Ishikawa (cell line): ENCODE measurements around the gene LRRC8C.

Experiments used
- CEBPB ChIP-seq: IDR thresholded peaks from 2 replicates; pipeline ENCODE4 v1.6.1; 2012
- CREB1 ChIP-seq: IDR thresholded peaks from 2 replicates; pipeline ENCODE4 v1.6.1; 2012; ENCODE audit warnings: low read depth
- EGR1 ChIP-seq: IDR thresholded peaks from 2 replicates; pipeline ENCODE4 v1.6.1; 2012
- EP300 ChIP-seq: IDR thresholded peaks from 2 replicates; pipeline ENCODE4 v1.6.1; 2012; ENCODE audit warnings: borderline replicate concordance
- FOXM1 ChIP-seq: IDR thresholded peaks from 2 replicates; pipeline ENCODE4 v1.6.1; 2012; ENCODE audit warnings: low read depth, borderline replicate concordance
- NFIC ChIP-seq: IDR thresholded peaks from 2 replicates; pipeline ENCODE4 v1.6.1; 2012
- RAD21 ChIP-seq: IDR thresholded peaks from 2 replicates; pipeline ENCODE4 v1.6.1; 2012; ENCODE audit warnings: low read depth
- TAF1 ChIP-seq: IDR thresholded peaks from 2 replicates; pipeline ENCODE4 v1.6.1; 2012; ENCODE audit warnings: low read depth, mild to moderate bottlenecking
- TCF12 ChIP-seq: IDR thresholded peaks from 2 replicates; pipeline ENCODE4 v1.6.1; 2012; ENCODE audit warnings: low read depth
- TEAD4 ChIP-seq: IDR thresholded peaks from 2 replicates; pipeline ENCODE4 v1.6.1; 2012
- YY1 ChIP-seq: IDR thresholded peaks from 2 replicates; pipeline ENCODE4 v1.6.1; 2012; ENCODE audit warnings: low read depth
- ZBTB7A ChIP-seq: IDR thresholded peaks from 2 replicates; pipeline ENCODE4 v1.6.1; 2012; ENCODE audit warnings: low read depth
- TF ChIP-seq, protein P1 (sequence below): IDR thresholded peaks from 2 replicates; pipeline ENCODE4 v1.6.1; 2012
- TF ChIP-seq, protein P2 (sequence below): IDR thresholded peaks from 2 replicates; pipeline ENCODE4 v1.6.1; 2012; ENCODE audit warnings: low read depth, mild to moderate bottlenecking
- TF ChIP-seq, protein P3 (sequence below): IDR thresholded peaks from 2 replicates; pipeline ENCODE4 v1.6.1; 2012

LRRC8C gene

DNA sequence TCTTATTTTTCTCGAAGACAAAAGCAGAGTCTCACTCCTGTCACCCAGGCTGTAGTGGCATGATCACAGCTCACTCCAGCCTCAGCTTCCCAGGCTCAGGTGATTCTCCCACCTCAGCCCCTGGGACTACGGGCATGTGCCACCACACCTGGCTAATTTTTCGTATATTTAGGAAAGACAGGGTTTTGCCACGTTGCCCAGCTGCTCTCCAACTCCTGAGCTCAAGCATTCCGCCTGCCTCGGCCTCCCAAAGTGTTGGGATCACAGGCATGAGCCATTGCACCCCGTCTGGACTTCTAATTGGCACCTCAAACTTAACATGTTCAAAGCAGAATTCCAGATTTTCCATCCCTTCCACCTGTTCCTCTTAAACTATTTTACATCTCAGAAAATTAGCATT is 19.0 kb upstream of the LRRC8C start:
- TF ChIP-seq, protein P1, sequence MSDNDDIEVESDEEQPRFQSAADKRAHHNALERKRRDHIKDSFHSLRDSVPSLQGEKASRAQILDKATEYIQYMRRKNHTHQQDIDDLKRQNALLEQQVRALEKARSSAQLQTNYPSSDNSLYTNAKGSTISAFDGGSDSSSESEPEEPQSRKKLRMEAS: no peak
- TF ChIP-seq, protein P2, sequence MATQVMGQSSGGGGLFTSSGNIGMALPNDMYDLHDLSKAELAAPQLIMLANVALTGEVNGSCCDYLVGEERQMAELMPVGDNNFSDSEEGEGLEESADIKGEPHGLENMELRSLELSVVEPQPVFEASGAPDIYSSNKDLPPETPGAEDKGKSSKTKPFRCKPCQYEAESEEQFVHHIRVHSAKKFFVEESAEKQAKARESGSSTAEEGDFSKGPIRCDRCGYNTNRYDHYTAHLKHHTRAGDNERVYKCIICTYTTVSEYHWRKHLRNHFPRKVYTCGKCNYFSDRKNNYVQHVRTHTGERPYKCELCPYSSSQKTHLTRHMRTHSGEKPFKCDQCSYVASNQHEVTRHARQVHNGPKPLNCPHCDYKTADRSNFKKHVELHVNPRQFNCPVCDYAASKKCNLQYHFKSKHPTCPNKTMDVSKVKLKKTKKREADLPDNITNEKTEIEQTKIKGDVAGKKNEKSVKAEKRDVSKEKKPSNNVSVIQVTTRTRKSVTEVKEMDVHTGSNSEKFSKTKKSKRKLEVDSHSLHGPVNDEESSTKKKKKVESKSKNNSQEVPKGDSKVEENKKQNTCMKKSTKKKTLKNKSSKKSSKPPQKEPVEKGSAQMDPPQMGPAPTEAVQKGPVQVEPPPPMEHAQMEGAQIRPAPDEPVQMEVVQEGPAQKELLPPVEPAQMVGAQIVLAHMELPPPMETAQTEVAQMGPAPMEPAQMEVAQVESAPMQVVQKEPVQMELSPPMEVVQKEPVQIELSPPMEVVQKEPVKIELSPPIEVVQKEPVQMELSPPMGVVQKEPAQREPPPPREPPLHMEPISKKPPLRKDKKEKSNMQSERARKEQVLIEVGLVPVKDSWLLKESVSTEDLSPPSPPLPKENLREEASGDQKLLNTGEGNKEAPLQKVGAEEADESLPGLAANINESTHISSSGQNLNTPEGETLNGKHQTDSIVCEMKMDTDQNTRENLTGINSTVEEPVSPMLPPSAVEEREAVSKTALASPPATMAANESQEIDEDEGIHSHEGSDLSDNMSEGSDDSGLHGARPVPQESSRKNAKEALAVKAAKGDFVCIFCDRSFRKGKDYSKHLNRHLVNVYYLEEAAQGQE: no peak
- TF ChIP-seq NFIC (no peak), TAF1 (no peak), EP300 (no peak), CREB1 (no peak), EGR1 (no peak)

DNA sequence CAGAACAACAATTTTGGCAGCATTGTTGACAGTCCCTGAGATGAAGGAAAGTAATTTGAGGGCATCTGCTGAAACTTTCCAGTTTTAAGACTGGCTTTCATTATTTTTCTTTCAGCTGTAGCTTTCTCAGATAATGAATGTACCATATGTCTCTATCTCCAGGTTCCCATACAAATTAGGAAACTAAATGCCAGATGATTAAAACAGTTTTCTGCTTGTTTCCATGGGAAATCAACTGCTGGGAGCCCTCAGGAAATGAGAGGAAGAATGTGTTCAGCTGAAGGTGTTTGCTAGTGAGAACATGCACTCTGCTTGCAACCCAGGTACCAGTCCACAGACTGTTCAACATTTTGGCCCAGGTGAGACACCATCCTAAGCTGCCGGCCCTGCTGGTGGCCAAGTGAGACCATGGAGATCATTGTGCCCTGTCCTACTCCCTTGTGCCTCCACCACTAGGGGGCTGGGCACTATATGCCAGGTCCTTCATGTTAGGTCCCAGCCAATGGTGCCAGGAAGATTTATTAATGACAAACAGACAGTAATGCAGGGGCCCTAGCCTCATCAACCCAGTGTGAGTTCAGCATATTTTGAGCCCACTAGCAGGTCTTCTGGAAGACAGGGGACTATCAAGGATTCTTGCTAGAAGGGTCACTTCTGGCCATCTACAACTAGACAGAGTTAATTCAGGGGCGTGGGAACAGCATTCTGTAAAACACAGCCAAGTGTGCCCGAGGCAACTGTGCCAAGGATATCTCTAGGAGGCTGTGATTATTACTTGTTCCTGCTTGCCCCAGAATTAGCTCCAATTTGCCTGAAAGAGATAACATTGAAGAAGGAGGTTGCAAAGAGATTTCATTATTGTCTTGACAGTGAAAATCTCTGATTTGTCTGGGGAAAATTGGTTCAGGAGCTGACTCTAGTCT is 17.0 kb upstream of the LRRC8C start:
- TF ChIP-seq TEAD4 (no peak), ZBTB7A (no peak), EGR1 (no peak), TCF12 (no peak), EP300 (no peak), NFIC (no peak), TAF1 (no peak), RAD21 (no peak; the same call in 1 of the 2 replicates), CREB1 (no peak), CEBPB (no peak), YY1 (no peak), FOXM1 (no peak)
- TF ChIP-seq, protein P1: no peak
- TF ChIP-seq, protein P3, sequence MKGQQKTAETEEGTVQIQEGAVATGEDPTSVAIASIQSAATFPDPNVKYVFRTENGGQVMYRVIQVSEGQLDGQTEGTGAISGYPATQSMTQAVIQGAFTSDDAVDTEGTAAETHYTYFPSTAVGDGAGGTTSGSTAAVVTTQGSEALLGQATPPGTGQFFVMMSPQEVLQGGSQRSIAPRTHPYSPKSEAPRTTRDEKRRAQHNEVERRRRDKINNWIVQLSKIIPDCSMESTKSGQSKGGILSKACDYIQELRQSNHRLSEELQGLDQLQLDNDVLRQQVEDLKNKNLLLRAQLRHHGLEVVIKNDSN: no peak
- TF ChIP-seq, protein P2: no peak

DNA sequence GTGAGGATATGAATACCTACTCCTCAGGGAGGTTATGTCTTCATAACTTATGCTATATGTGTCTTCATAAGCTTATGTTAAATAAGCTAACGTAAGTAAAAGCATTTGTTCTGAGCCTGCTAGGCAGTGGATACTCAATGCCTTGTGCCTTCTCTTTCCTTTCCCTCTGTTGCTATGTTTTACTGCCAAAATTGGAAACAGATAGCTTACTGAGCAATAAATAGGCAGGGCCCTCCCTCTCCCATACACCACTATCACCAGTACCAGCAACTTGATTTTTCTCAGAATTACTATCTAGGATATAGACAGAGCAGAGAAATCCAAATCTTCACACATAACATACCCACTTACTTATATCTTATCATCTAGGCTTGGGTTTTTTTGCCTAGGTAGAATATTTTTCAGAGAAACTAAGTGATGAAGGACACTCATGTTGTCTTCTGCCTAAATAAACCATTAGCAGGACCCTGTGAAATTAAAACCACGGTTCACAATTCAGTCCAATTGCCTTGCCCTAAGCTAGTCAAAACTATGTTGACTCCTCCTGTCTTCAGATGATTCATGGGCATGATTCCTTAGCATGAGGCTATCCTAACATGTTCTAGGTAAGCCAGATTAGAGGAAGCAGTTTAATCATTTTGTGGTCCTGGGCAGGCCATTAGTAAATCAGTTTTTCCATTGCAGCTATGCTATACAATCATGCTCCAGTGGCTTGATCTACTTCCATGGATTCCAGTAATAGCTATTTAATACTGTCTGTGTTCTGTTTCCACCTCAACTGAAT is 15.9 kb upstream of the LRRC8C start:
- TF ChIP-seq EP300 (no peak), NFIC (no peak), ZBTB7A (no peak), TEAD4 (no peak), YY1 (no peak), RAD21 (no peak), FOXM1 (no peak), EGR1 (no peak), TCF12 (no peak), CEBPB (no peak), CREB1 (no peak), TAF1 (no peak)
- TF ChIP-seq, protein P1: no peak
- TF ChIP-seq, protein P2: no peak
- TF ChIP-seq, protein P3: no peak
